Liver (tissue), 9 donors: ENCODE results near the gene AKR1C3. TPM values are rescaled to one million over a fixed set of nuclear protein-coding genes. Genes with fewer than 3 reads are reported as not detected.

Source experiments
- DNase-seq: peaks from one replicate; pipeline ENCODE4 v3.0.0-alpha.2; 2017; ENCODE audit warnings: low spot score
- H3K27ac ChIP-seq, 2 donors: one replicate each; pipeline ENCODE4 v1.7.0; 2013; ENCODE audit warnings: inconsistent platforms in 2 of 2, low read length in 2 of 2, control low read depth in 1 of 2, low read depth in 1 of 2, mild to moderate bottlenecking in 1 of 2
- H3K27me3 ChIP-seq, 4 donors: one replicate each; pipeline versions ENCODE4 v1.6.1 to v1.7.0; 2013; ENCODE audit warnings: low read length in 3 of 4, inconsistent platforms in 1 of 4, mild to moderate bottlenecking in 1 of 4, moderate library complexity in 1 of 4; ENCODE audit not compliant: control insufficient read depth in 4 of 4, insufficient read depth in 4 of 4
- H3K36me3 ChIP-seq, 4 donors: one replicate each; pipeline versions ENCODE4 v1.6.1 to v1.7.0; 2013; ENCODE audit warnings: low read length in 3 of 4, mild to moderate bottlenecking in 3 of 4, low read depth in 1 of 4, moderate library complexity in 1 of 4; ENCODE audit not compliant: control insufficient read depth in 4 of 4, insufficient read depth in 3 of 4
- H3K4me1 ChIP-seq, 4 donors: one replicate each; pipeline versions ENCODE4 v1.6.1 to v1.7.0; 2013; ENCODE audit warnings: low read length in 3 of 4, mild to moderate bottlenecking in 3 of 4, moderate library complexity in 1 of 4; ENCODE audit not compliant: control insufficient read depth in 4 of 4, insufficient read depth in 4 of 4
- H3K4me3 ChIP-seq, 3 donors: one replicate each; pipeline versions ENCODE4 v1.6.1 to v1.7.0; 2013; ENCODE audit warnings: low read length in 3 of 3, control low read depth in 1 of 3, low read depth in 1 of 3, mild to moderate bottlenecking in 1 of 3
- H3K9ac ChIP-seq, 2 donors: one replicate each; pipeline ENCODE4 v1.7.0; 2013; ENCODE audit warnings: low read length in 2 of 2, mild to moderate bottlenecking in 2 of 2, moderate library complexity in 2 of 2, control low read depth in 1 of 2, low read depth in 1 of 2
- H3K9me3 ChIP-seq, 4 donors: one replicate each; pipeline versions ENCODE4 v1.6.1 to v1.7.0; 2013; ENCODE audit warnings: low read length in 3 of 4; ENCODE audit not compliant: control insufficient read depth in 4 of 4
- ATF3 ChIP-seq: IDR thresholded peaks from 2 replicates; pipeline ENCODE4 v1.6.1; 2016; ENCODE audit warnings: antibody characterized with exemption
- CTCF ChIP-seq: fragments of 150-350 bp; IDR thresholded peaks from 2 replicates; pipeline ENCODE4 v1.5.1; 2017; ENCODE audit warnings: improper control_type of control experiment, low read depth, low read length; ENCODE audit not compliant: missing input control
- EGR1 ChIP-seq, 2 donors: IDR thresholded peaks; 2 replicates each; pipeline ENCODE4 v1.6.1; 2016 to 2018; ENCODE audit warnings: antibody characterized with exemption in 2 of 2, low read depth in 2 of 2
- FOXA1 ChIP-seq: IDR thresholded peaks from 2 replicates; pipeline ENCODE4 v1.6.1; 2016; ENCODE audit warnings: antibody characterized with exemption
- FOXA2 ChIP-seq: IDR thresholded peaks from 2 replicates; pipeline ENCODE4 v1.6.1; 2016; ENCODE audit warnings: antibody characterized with exemption
- GABPA ChIP-seq, 2 donors: IDR thresholded peaks in 1 of 2; conservative IDR thresholded peaks in 1 of 2; 2 replicates each; pipeline ENCODE4 v1.6.1; 2016; ENCODE audit warnings: antibody characterized with exemption in 2 of 2, mild to moderate bottlenecking in 1 of 2, moderate library complexity in 1 of 2
- HNF4A ChIP-seq, 2 donors: conservative IDR thresholded peaks; 2 replicates each; pipeline ENCODE4 v1.6.1; 2016; ENCODE audit warnings: antibody characterized with exemption in 2 of 2, mild to moderate bottlenecking in 2 of 2
- HNF4G ChIP-seq: IDR thresholded peaks from 2 replicates; pipeline ENCODE4 v1.6.1; 2016; ENCODE audit warnings: antibody characterized with exemption
- JUND ChIP-seq, 2 donors: IDR thresholded peaks; 2 replicates each; pipeline ENCODE4 v1.6.1; 2016; ENCODE audit warnings: antibody characterized with exemption in 2 of 2
- MAX ChIP-seq: IDR thresholded peaks from 2 replicates; pipeline ENCODE4 v1.6.1; 2016; ENCODE audit warnings: antibody characterized with exemption
- NR2F2 ChIP-seq: IDR thresholded peaks from 2 replicates; pipeline ENCODE4 v1.6.1; 2016; ENCODE audit warnings: antibody characterized with exemption
- RAD21 ChIP-seq, 2 donors: IDR thresholded peaks; 2 replicates each; pipeline ENCODE4 v1.6.1; 2016; ENCODE audit warnings: antibody characterized with exemption in 2 of 2, mild to moderate bottlenecking in 2 of 2
- REST ChIP-seq: IDR thresholded peaks from 2 replicates; pipeline ENCODE4 v1.6.1; 2016; ENCODE audit warnings: antibody characterized with exemption, mild to moderate bottlenecking
- RXRA ChIP-seq, 2 donors: IDR thresholded peaks; 2 replicates each; pipeline ENCODE4 v1.6.1; 2017 to 2018; ENCODE audit warnings: antibody characterized with exemption in 2 of 2, mild to moderate bottlenecking in 1 of 2
- SP1 ChIP-seq: IDR thresholded peaks from 2 replicates; pipeline ENCODE4 v1.6.1; 2018; ENCODE audit warnings: antibody characterized with exemption, mild to moderate bottlenecking
- TAF1 ChIP-seq: conservative IDR thresholded peaks from 2 replicates; pipeline ENCODE4 v1.6.1; 2016; ENCODE audit warnings: antibody characterized with exemption, mild to moderate bottlenecking
- YY1 ChIP-seq: IDR thresholded peaks from 2 replicates; pipeline ENCODE4 v1.6.1; 2016; ENCODE audit warnings: antibody characterized with exemption, mild to moderate bottlenecking
- ZBTB33 ChIP-seq: IDR thresholded peaks from 2 replicates; pipeline ENCODE4 v1.6.1; 2016; ENCODE audit warnings: antibody characterized with exemption
- WGBS: extraction: QIAGEN DNeasy Blood & Tissue Kit; methylation state at CpG from one replicate; pipeline ENCODE4 v1.1.7; 2013; 5-methylcytosine and 5-hydroxymethylcytosine counted together
- polyA plus RNA-seq, 2 donors: library from polyadenylated mRNA; stranded (reverse) in 1 of 2; unstranded in 1 of 2; fragments of 200-250 nt in 1 of 2; fragments of >200 nt in 1 of 2; fragmentation: Nextera tagmentation in 1 of 2; extraction: Ambion mirVana in 1 of 2; gene quantifications; one replicate each; pipeline versions ENCODE4 v1.2.1 to v1.2.3, GENCODE V29; 2013 to 2015
- total RNA-seq, 2 donors: library from RNA; depleted of rRNA; stranded (reverse); fragments of >200 nt; gene quantifications; one replicate each; pipeline ENCODE4 v1.2.3, GENCODE V29; 2014
- donor health status: healthy.
- donor health status: healthy.
- donor health status: healthy.
- donor health status: healthy.
- donor health status: healthy.

Gene AKR1C3
- total and polyA plus RNA-seq, 4 donors, result 65.8 to 292 (median 174) TPM

GRCh38 chr10:5143137-5143536 lies 48.9 kb downstream of the AKR1C3 start:
- no peaks in the 10 kb centered on the region for H3K27me3 ChIP-seq
- no peak overlapping the region for H3K27ac ChIP-seq
- H3K9me3 ChIP-seq, result no peaks in the 10 kb centered on the region
- no peak for DNase-seq
- 43% methylated on average over 5 of the region's 5 CpGs for WGBS
- H3K36me3 ChIP-seq, result no peaks in the 10 kb centered on the region
- no peak overlapping the region for H3K4me3 ChIP-seq
- TF ChIP-seq ZBTB33, result peak; percentile 19
- peak; percentile 21 for TF ChIP-seq SP1
- no peak for TF ChIP-seq REST
- no peak for TF ChIP-seq FOXA1
- TF ChIP-seq RAD21 (IDR thresholded peaks at IDR 0.05), result no peak
- no peak for TF ChIP-seq NR2F2
- peak; percentile 81 for TF ChIP-seq HNF4A (conservative IDR thresholded peaks at IDR 0.05)
- TF ChIP-seq HNF4G, result peak; percentile 14
- peak in 1 of 2 donors; percentile 17 for TF ChIP-seq JUND (IDR thresholded peaks at IDR 0.05)
- no peak for TF ChIP-seq CTCF
- no peak for TF ChIP-seq GABPA (IDR thresholded peaks at IDR 0.05 in 1 of 2, conservative IDR thresholded peaks at IDR 0.05 in 1 of 2)
- TF ChIP-seq ATF3, result no peak
- peak; percentile 31 to 46 for TF ChIP-seq RXRA (IDR thresholded peaks at IDR 0.05)
- no peak for TF ChIP-seq MAX
- no peak for TF ChIP-seq EGR1 (IDR thresholded peaks at IDR 0.05; ENCODE audit: low read depth in 2 of 2)
- no peak for TF ChIP-seq YY1
- TF ChIP-seq TAF1, result no peak
- no peak for TF ChIP-seq FOXA2
- H3K9ac ChIP-seq, result no peak overlapping the region
- H3K4me1 ChIP-seq, result peaks cover 7 to 18% (median 15%) of the 10 kb centered on the region in 4 donors
